GM21529 (cell line): ENCODE results near the gene MIEN1.
"Not testable (repeated sequence)": the region's sequence is repeated elsewhere in the genome, so short reads cannot be mapped to it uniquely, and the experiment has no call there.

Experiments
- ATAC-seq: cut with Tn5 transposase; IDR thresholded peaks from one replicate; pipeline ENCODE4 v1.9.1; 2021; ENCODE audit not compliant: unreplicated experiment

MIEN1 gene

GRCh38 chr17:39742126-39742855, 12.0 kb upstream of the MIEN1 start:
- no peak for ATAC-seq

- no peak for ATAC-seq
Measured at GRCh38 chr17:39740357-39741111, 10.2 kb upstream of the MIEN1 start.

GRCh38 chr17:39739885-39740356, 9.6 kb upstream of the MIEN1 start:
- no peak for ATAC-seq

- ATAC-seq, result no peak
Measured at GRCh38 chr17:39738983-39739884, 8.9 kb upstream of the MIEN1 start.

GRCh38 chr17:39738568-39738901, 8.2 kb upstream of the MIEN1 start:
- no peak for ATAC-seq

GRCh38 chr17:39737760-39738567, 7.6 kb upstream of the MIEN1 start, which contains the start of gene GRB7:
Gene GRB7 (plus strand): TSS chr17:39737938. CDS start chr17:39742302, 4,364 bp downstream.
- ATAC-seq, result no peak

GRCh38 chr17:39737206-39737759, 7.0 kb upstream of the MIEN1 start:
- ATAC-seq, result no peak

- ATAC-seq, result no peak
Measured at GRCh38 chr17:39736319-39737165, 6.2 kb upstream of the MIEN1 start.

- ATAC-seq, result no peak
Measured at GRCh38 chr17:39735882-39736281, 5.5 kb upstream of the MIEN1 start.

GRCh38 chr17:39732586-39732985, 2.3 kb upstream of the MIEN1 start:
- no peak for ATAC-seq

- ATAC-seq, result no peak
Measured at GRCh38 chr17:39729280-39729851, 966 bp downstream of the MIEN1 start.

- no peak for ATAC-seq
Measured at GRCh38 chr17:39727556-39727955, 2.8 kb downstream of the MIEN1 start.

- ATAC-seq, result no peak
Measured at GRCh38 chr17:39726617-39727016, 3.7 kb downstream of the MIEN1 start.

GRCh38 chr17:39725923-39726322, 4.4 kb downstream of the MIEN1 start:
- ATAC-seq, result not testable (repeated sequence)

- ATAC-seq, result no peak
Measured at GRCh38 chr17:39724731-39725130, 5.6 kb downstream of the MIEN1 start.

GRCh38 chr17:39722965-39723848, 7.1 kb downstream of the MIEN1 start:
- ATAC-seq, result no peak

- ATAC-seq, result no peak
Measured at GRCh38 chr17:39722104-39722503, 8.2 kb downstream of the MIEN1 start.
